ENCODE results near the gene BPIFB6.

The BPIFB6 gene

GRCh38 chr20:32989507-32990283, 41.8 kb upstream of the BPIFB6 start:
- no peaks in the 10 kb centered on the region for H3K4me1 ChIP-seq (ENCODE audit: control insufficient read depth, insufficient read depth, low read length)
- POLR2A ChIA-PET: no interaction called here
- no peaks in the 10 kb centered on the region for H3K9me3 ChIP-seq (ENCODE audit: control insufficient read depth, insufficient read depth, low read depth, low read length)
- H3K27ac ChIP-seq (ENCODE audit: extremely low read depth, low read depth, low read length): no peak overlapping the region
- H3K36me3 ChIP-seq (ENCODE audit: control insufficient read depth in 2 of 2, insufficient read depth in 1 of 2, low read length in 2 of 2): no peaks in the 10 kb centered on the region
- CTCF ChIA-PET: no interaction called here
- TF ChIP-seq, protein P1, sequence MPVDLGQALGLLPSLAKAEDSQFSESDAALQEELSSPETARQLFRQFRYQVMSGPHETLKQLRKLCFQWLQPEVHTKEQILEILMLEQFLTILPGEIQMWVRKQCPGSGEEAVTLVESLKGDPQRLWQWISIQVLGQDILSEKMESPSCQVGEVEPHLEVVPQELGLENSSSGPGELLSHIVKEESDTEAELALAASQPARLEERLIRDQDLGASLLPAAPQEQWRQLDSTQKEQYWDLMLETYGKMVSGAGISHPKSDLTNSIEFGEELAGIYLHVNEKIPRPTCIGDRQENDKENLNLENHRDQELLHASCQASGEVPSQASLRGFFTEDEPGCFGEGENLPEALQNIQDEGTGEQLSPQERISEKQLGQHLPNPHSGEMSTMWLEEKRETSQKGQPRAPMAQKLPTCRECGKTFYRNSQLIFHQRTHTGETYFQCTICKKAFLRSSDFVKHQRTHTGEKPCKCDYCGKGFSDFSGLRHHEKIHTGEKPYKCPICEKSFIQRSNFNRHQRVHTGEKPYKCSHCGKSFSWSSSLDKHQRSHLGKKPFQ (tag by site-specific recombination; IDR thresholded peaks at IDR 0.05): no peak
- TF ChIP-seq GFI1B (tag by site-specific recombination; IDR thresholded peaks at IDR 0.05) (no peak), ZNF473 (tag by site-specific recombination; IDR thresholded peaks at IDR 0.05) (no peak), IKZF3 (tag by site-specific recombination; IDR thresholded peaks at IDR 0.05) (no peak), ZSCAN16 (tag by site-specific recombination; IDR thresholded peaks at IDR 0.05) (no peak), ZNF488 (tag by site-specific recombination; IDR thresholded peaks at IDR 0.05) (no peak), ZNF514 (tag by site-specific recombination; IDR thresholded peaks at IDR 0.05) (no peak)
- TF ChIP-seq, protein P2, sequence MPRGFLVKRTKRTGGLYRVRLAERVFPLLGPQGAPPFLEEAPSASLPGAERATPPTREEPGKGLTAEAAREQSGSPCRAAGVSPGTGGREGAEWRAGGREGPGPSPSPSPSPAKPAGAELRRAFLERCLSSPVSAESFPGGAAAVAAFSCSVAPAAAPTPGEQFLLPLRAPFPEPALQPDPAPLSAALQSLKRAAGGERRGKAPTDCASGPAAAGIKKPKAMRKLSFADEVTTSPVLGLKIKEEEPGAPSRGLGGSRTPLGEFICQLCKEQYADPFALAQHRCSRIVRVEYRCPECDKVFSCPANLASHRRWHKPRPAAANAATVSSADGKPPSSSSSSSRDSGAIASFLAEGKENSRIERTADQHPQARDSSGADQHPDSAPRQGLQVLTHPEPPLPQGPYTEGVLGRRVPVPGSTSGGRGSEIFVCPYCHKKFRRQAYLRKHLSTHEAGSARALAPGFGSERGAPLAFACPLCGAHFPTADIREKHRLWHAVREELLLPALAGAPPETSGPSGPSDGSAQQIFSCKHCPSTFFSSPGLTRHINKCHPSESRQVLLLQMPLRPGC (tag by site-specific recombination; IDR thresholded peaks at IDR 0.05): no peak
- H3K4me3 ChIP-seq (ENCODE audit: low read depth, low read length): no peak overlapping the region

DNA sequence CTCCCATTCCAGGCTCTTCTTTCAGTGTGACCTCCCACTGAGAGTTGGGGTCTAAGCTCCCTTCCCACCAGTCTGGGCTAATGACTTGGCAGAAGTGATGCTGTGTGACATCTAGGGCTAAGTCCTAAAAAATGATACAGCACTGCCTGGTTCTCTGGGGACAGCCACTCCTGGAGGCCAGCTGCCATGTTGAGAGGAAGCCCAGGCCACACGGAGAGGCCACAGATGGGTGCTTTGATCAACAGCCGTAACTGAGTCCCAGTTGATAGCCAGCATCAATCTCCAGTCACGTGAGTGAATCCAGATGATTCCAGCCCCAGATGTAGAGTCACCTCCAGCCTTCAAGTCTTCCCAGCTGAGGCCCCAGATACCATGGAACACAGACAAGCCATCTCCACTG, 41.0 kb upstream of the BPIFB6 start:
- ChIA-PET CTCF (interaction anchor here (1.0 kb wide), 1 partner anchor 9 kb away, joined by 3 read pairs; no protein-coding TSS in a partner anchor), POLR2A (no interaction called here)
- no peaks in the 10 kb centered on the region for H3K36me3 ChIP-seq (ENCODE audit: control insufficient read depth in 2 of 2, insufficient read depth in 1 of 2, low read length in 2 of 2)
- no peak overlapping the region for H3K27ac ChIP-seq (ENCODE audit: extremely low read depth, low read depth, low read length)
- no peaks in the 10 kb centered on the region for H3K4me1 ChIP-seq (ENCODE audit: control insufficient read depth, insufficient read depth, low read length)
- no peaks in the 10 kb centered on the region for H3K9me3 ChIP-seq (ENCODE audit: control insufficient read depth, insufficient read depth, low read depth, low read length)
- no peak overlapping the region for H3K4me3 ChIP-seq (ENCODE audit: low read depth, low read length)
- TF ChIP-seq ZNF792 (tag by site-specific recombination; IDR thresholded peaks at IDR 0.05): no peak
- TF ChIP-seq ZNF843 (tag by site-specific recombination; IDR thresholded peaks at IDR 0.05): no peak

DNA sequence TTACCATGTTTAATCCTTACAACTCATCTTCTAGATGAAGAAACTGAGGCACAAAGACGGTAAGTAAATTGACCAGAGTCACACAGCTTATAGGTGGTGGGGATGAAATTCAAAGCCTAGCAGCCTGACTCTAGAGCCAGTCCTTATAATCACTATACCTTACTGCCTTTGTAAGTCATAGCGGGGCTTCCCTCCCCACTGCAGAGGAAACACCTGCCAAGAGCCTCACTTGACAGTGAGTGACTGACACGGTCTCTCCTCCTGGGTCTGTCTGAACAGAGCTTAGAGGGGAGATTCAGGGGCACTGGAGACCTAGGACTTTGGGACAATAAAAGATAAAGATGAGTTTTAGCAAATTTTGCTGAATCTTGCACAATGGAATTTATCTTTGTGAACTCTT, 40.1 kb upstream of the BPIFB6 start:
- Histone ChIP-seq H3K4me1 (ENCODE audit: control insufficient read depth, insufficient read depth, low read length) (no peaks in the 10 kb centered on the region), H3K9me3 (ENCODE audit: control insufficient read depth, insufficient read depth, low read depth, low read length) (no peaks in the 10 kb centered on the region), H3K27ac (ENCODE audit: extremely low read depth, low read depth, low read length) (no peak overlapping the region), H3K4me3 (ENCODE audit: low read depth, low read length) (no peak overlapping the region), H3K36me3 (ENCODE audit: control insufficient read depth in 2 of 2, insufficient read depth in 1 of 2, low read length in 2 of 2) (no peaks in the 10 kb centered on the region)
- POLR2A ChIA-PET: no interaction called here
- TF ChIP-seq GLI2 (tag by site-specific recombination; IDR thresholded peaks at IDR 0.05; ENCODE audit: borderline replicate concordance, low read depth) (no peak), ZSCAN30 (tag by site-specific recombination; IDR thresholded peaks at IDR 0.05) (no peak), KLF8 (tag by site-specific recombination; IDR thresholded peaks at IDR 0.05) (no peak), ZNF555 (tag by site-specific recombination; conservative IDR thresholded peaks at IDR 0.05) (no peak), KLF16 (tag by site-specific recombination; IDR thresholded peaks at IDR 0.05) (no peak), ZNF843 (tag by site-specific recombination; IDR thresholded peaks at IDR 0.05) (no peak), TCF7L2 (IDR thresholded peaks at IDR 0.05; ENCODE audit: borderline replicate concordance, low read depth, low read length) (no peak), SCRT1 (tag by site-specific recombination; IDR thresholded peaks at IDR 0.05; ENCODE audit: borderline replicate concordance) (no peak), ZNF223 (tag by site-specific recombination; IDR thresholded peaks at IDR 0.05) (no peak), ZBTB21 (tag by site-specific recombination; IDR thresholded peaks at IDR 0.05) (no peak), PRDM6 (tag by site-specific recombination; IDR thresholded peaks at IDR 0.05) (no peak)
- TF ChIP-seq, protein P3, sequence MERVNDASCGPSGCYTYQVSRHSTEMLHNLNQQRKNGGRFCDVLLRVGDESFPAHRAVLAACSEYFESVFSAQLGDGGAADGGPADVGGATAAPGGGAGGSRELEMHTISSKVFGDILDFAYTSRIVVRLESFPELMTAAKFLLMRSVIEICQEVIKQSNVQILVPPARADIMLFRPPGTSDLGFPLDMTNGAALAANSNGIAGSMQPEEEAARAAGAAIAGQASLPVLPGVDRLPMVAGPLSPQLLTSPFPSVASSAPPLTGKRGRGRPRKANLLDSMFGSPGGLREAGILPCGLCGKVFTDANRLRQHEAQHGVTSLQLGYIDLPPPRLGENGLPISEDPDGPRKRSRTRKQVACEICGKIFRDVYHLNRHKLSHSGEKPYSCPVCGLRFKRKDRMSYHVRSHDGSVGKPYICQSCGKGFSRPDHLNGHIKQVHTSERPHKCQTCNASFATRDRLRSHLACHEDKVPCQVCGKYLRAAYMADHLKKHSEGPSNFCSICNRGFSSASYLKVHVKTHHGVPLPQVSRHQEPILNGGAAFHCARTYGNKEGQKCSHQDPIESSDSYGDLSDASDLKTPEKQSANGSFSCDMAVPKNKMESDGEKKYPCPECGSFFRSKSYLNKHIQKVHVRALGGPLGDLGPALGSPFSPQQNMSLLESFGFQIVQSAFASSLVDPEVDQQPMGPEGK (tag by site-specific recombination; IDR thresholded peaks at IDR 0.05): no peak
- TF ChIP-seq, protein P2 (tag by site-specific recombination; IDR thresholded peaks at IDR 0.05): no peak
- CTCF ChIA-PET: interaction anchor here (1.0 kb wide), 2 partner anchors 10 to 89 kb away, joined by 3 to 4 read pairs; no protein-coding TSS in a partner anchor
